ENCODE data around the gene SHC2. TPM values are rescaled to one million over a fixed set of nuclear protein-coding genes. Genes with fewer than 3 reads are reported as not detected.

SHC2 gene
- total RNA-seq, 2 experiments from 2014 or later, result 0.36 to 0.42 TPM

DNA sequence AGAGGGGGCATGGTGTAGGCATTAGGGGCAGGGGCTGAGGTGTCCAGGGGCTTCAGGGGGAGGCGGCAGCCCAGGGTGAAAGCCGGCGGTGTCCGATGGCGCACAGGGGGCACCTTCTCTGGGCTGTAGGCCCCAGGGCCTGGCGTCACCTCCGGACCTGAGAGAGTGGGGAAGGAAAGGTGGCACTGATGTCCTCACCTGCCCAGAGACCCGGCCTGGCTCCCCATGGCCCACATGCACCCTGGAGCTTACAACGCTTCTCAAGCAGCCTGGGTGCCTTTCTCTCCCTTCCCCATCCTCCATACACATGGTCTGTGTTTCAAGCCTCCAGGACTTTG is 3.3 kb upstream of the SHC2 start:
- ATAC-seq (ENCODE audit: poor library complexity) (no peak), DNase-seq (no peak)
- no peak overlapping the region for H3K27ac ChIP-seq (ENCODE audit: low read depth in 1 of 2, low read length in 2 of 2)
- ChIA-PET POLR2A (no interaction called here), CTCF (no interaction called here)
- Mint-ChIP-seq H3K9me3 (no peaks in the 10 kb centered on the region), H3K4me1 (ENCODE audit: low read depth) (peaks cover 10% of the 10 kb centered on the region), H3K4me3 (no peak overlapping the region), H3K36me3 (ENCODE audit: low read depth) (no peaks in the 10 kb centered on the region), H3K27ac (no peak overlapping the region), H3K27me3 (peaks cover 27% of the 10 kb centered on the region)
- H3K4me1 ChIP-seq (ENCODE audit: insufficient read depth, low read length), result peaks cover 19% of the 10 kb centered on the region
- peaks cover 22 to 31% of the 10 kb centered on the region in 2 experiments for H3K27me3 ChIP-seq (ENCODE audit: control insufficient read depth in 1 of 2, insufficient read depth in 2 of 2, low read length in 2 of 2)
- intact Hi-C loops (cut with DNase I, micrococcal nuclease), result no loop called here
- TF ChIP-seq, protein P1, sequence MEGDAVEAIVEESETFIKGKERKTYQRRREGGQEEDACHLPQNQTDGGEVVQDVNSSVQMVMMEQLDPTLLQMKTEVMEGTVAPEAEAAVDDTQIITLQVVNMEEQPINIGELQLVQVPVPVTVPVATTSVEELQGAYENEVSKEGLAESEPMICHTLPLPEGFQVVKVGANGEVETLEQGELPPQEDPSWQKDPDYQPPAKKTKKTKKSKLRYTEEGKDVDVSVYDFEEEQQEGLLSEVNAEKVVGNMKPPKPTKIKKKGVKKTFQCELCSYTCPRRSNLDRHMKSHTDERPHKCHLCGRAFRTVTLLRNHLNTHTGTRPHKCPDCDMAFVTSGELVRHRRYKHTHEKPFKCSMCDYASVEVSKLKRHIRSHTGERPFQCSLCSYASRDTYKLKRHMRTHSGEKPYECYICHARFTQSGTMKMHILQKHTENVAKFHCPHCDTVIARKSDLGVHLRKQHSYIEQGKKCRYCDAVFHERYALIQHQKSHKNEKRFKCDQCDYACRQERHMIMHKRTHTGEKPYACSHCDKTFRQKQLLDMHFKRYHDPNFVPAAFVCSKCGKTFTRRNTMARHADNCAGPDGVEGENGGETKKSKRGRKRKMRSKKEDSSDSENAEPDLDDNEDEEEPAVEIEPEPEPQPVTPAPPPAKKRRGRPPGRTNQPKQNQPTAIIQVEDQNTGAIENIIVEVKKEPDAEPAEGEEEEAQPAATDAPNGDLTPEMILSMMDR (IDR thresholded peaks at IDR 0.05), result no peak
- H3K9me3 ChIP-seq (ENCODE audit: control insufficient read depth in 1 of 2, insufficient read depth in 1 of 2, low read length in 2 of 2), result peaks cover 0 to 16% of the 10 kb centered on the region in 2 experiments
- no peaks in the 10 kb centered on the region for H3K36me3 ChIP-seq (ENCODE audit: insufficient read depth, low read length)
- no peak overlapping the region for H3K4me3 ChIP-seq (ENCODE audit: low read length)

DNA sequence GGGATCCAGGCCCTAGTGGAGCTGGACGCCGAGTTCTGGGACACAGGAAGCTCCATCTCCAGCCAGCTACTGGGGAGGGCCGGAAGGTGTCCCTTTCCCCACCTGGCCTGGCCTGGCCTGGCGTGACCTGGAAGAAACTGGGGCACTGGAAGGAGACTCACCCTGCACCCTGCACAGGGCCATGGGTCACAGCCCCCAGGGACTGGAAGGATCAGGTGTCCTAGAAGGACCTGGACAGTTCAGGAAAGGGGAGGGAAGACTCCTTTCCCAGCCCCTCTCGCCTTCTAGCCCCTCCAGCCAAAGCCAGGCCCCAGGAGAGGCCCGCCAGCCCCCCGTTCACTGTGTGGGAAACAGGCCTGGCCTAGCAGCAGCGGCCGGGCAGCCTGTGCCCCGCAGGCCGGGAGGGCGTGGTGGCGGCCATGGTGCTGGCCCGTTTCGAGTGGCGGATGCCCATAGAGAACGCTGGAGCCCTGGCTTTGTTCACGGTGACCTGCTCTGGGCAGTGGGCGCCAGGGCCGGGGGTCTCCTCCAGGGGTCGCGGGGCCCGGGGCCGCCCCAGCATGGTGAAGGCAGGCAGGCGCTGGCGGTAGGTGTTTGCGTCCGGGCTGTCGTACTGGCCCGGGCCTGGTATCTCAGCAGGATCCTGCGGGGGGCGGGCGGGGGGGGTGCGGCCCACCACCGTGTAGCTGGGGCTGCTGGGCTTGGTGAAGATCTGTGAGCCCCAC is 2.8 kb upstream of the SHC2 start:
- Histone ChIP-seq H3K4me3 (ENCODE audit: low read length) (no peak overlapping the region), H3K27me3 (ENCODE audit: control insufficient read depth in 1 of 2, insufficient read depth in 2 of 2, low read length in 2 of 2) (peaks cover 26 to 31% of the 10 kb centered on the region in 2 experiments), H3K27ac (ENCODE audit: low read depth in 1 of 2, low read length in 2 of 2) (no peak overlapping the region), H3K36me3 (ENCODE audit: insufficient read depth, low read length) (no peaks in the 10 kb centered on the region), H3K9me3 (ENCODE audit: control insufficient read depth in 1 of 2, insufficient read depth in 1 of 2, low read length in 2 of 2) (peaks cover 0 to 20% of the 10 kb centered on the region in 2 experiments), H3K4me1 (ENCODE audit: insufficient read depth, low read length) (peaks cover 19% of the 10 kb centered on the region)
- Mint-ChIP-seq H3K4me1 (ENCODE audit: low read depth) (peaks cover 10% of the 10 kb centered on the region), H3K4me3 (no peak overlapping the region), H3K9me3 (no peaks in the 10 kb centered on the region), H3K27ac (no peak overlapping the region), H3K36me3 (ENCODE audit: low read depth) (no peaks in the 10 kb centered on the region), H3K27me3 (peaks cover 27% of the 10 kb centered on the region)
- DNase-seq (no peak), ATAC-seq (ENCODE audit: poor library complexity) (no peak)
- TF ChIP-seq, protein P1 (IDR thresholded peaks at IDR 0.05), result no peak
- intact Hi-C loops (cut with DNase I, micrococcal nuclease), result no loop called here
- ChIA-PET POLR2A (no interaction called here), CTCF (no interaction called here)

DNA sequence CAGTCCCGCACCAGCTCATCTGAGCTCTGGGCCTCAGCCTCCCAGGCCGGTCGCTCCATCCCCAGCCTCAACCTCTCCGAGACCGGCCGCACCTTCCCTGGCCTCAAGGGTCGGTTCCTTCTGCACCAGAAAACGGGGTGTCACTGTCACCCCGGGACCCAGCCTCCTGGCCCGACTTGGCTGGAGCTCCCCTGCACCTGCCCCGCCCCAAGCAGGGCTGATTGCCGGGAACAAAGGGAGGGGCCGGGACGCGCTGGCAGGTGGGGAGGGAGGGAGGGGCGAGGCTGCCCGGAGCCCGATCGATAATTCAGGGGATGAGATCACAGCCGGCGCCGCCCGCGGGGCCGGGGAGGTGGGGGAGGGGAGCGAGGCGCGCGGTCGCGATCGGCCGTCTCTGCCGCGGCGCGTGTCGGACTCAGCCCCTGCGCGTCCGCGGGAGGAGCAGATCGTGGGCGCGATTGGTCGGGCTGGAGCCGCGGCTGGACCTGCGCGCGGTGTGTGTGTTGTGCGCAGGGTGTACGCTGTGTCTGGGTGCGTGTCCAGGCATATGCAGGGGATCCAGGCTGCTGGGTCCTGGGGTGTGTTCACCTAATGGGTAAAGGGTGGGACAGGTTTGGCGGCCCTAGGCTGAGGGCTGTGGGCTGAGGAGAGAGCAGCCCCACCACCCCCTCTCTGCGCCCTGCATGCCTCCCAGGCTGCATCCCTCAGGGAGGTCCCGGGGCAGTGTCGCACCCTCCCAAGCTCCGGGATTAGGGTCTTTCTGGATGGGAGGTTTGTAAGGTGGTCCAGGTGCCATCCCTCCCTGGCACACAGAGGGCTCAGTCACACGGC is 1.1 kb upstream of the SHC2 start:
- Mint-ChIP-seq H3K36me3 (ENCODE audit: low read depth) (no peaks in the 10 kb centered on the region), H3K27ac (no peak overlapping the region), H3K27me3 (peaks cover 27% of the 10 kb centered on the region), H3K9me3 (no peaks in the 10 kb centered on the region), H3K4me1 (ENCODE audit: low read depth) (peaks cover 10% of the 10 kb centered on the region), H3K4me3 (peak overlapping the region; percentile 67)
- ATAC-seq (ENCODE audit: poor library complexity) (peak; percentile 24), DNase-seq (peak in 1 of 14 experiments; percentile 7)
- H3K4me3 ChIP-seq (ENCODE audit: low read length), result no peak overlapping the region
- H3K4me1 ChIP-seq (ENCODE audit: insufficient read depth, low read length), result peaks cover 19% of the 10 kb centered on the region
- no peak overlapping the region for H3K27ac ChIP-seq (ENCODE audit: low read depth in 1 of 2, low read length in 2 of 2)
- ChIA-PET CTCF (no interaction called here), POLR2A (no interaction called here)
- TF ChIP-seq, protein P1 (IDR thresholded peaks at IDR 0.05), result no peak
- peaks cover 0 to 23% of the 10 kb centered on the region in 2 experiments for H3K9me3 ChIP-seq (ENCODE audit: control insufficient read depth in 1 of 2, insufficient read depth in 1 of 2, low read length in 2 of 2)
- H3K27me3 ChIP-seq (ENCODE audit: control insufficient read depth in 1 of 2, insufficient read depth in 2 of 2, low read length in 2 of 2), result peaks cover 28 to 33% of the 10 kb centered on the region in 2 experiments
- no peaks in the 10 kb centered on the region for H3K36me3 ChIP-seq (ENCODE audit: insufficient read depth, low read length)
- intact Hi-C loops (cut with DNase I, micrococcal nuclease), result no loop called here

Measured in CD4-positive, alpha-beta T cell (primary cell).